Colon (tissue), 2 donors: ENCODE data around the gene CNOT10.

ENCODE experiments used
- FAIRE-seq: peaks from 2 replicates; lab custom pipeline; 2012; peaks lifted over from hg19 to GRCh38; lab: Jason Lieb, UNC
- donor health status: control.
- donor health status: control.

Gene CNOT10

GRCh38 chr3:32818229-32818969, 133.4 kb downstream of the CNOT10 start:
- FAIRE-seq: no peak

GRCh38 chr3:32818970-32819511, 134.1 kb downstream of the CNOT10 start:
- no peak for FAIRE-seq

- FAIRE-seq: no peak
Measured at GRCh38 chr3:32819551-32820348, 134.8 kb downstream of the CNOT10 start.

GRCh38 chr3:32820430-32820829, 135.4 kb downstream of the CNOT10 start:
- no peak for FAIRE-seq

- FAIRE-seq: no peak
Measured at GRCh38 chr3:32820971-32821685, 136.1 kb downstream of the CNOT10 start.

- FAIRE-seq: no peak
Measured at GRCh38 chr3:32821686-32822296, 136.8 kb downstream of the CNOT10 start.

- no peak for FAIRE-seq
Measured at GRCh38 chr3:32822609-32823498, 137.9 kb downstream of the CNOT10 start.
